ENCODE measurements around the gene MTHFR. TPM values are rescaled to one million over a fixed set of nuclear protein-coding genes. Genes with fewer than 3 reads are reported as not detected.

MTHFR gene
- total RNA-seq, 1 experiment from 2014 or later, result 27.8 TPM

- TF ChIP-seq CTCF (IDR thresholded peaks at IDR 0.05; ENCODE audit: insufficient read depth in 1 of 2, low read depth in 1 of 2, low read length in 1 of 2, severe bottlenecking in 1 of 2, unreplicated experiment in 1 of 2), result no peak
- Histone ChIP-seq H3K4me3 (ENCODE audit: low read depth, low read length) (no peak overlapping the region), H3K36me3 (ENCODE audit: control insufficient read depth, insufficient read depth, low read length) (no peaks in the 10 kb centered on the region), H3K4me1 (peaks cover 7% of the 10 kb centered on the region), H3K27me3 (replicated peaks; ENCODE audit: control insufficient read depth, insufficient read depth, low read length) (no peaks in the 10 kb centered on the region), H3K9me3 (no peaks in the 10 kb centered on the region)
- no peaks in the 10 kb centered on the region for H3K36me3 Mint-ChIP-seq (ENCODE audit: insufficient read depth, unreplicated experiment)
- intact Hi-C loops (cut with micrococcal nuclease; ENCODE audit: unreplicated experiment), result no loop called here
- no peak for DNase-seq
- H3K27me3 Mint-ChIP-seq (ENCODE audit: insufficient read depth, unreplicated experiment), result no peaks in the 10 kb centered on the region
- ChIA-PET POLR2A (no interaction called here), CTCF (no interaction called here)
- H3K27ac Mint-ChIP-seq (ENCODE audit: unreplicated experiment), result no peak overlapping the region
- no peak overlapping the region for H3K4me3 Mint-ChIP-seq (ENCODE audit: unreplicated experiment)
- no peaks in the 10 kb centered on the region for H3K4me1 Mint-ChIP-seq (ENCODE audit: low read depth, unreplicated experiment)
- no peaks in the 10 kb centered on the region for H3K9me3 Mint-ChIP-seq (ENCODE audit: unreplicated experiment)
- no TSS peak for BruUV-seq (replicated peaks)
These were observed 24.5 kb downstream of the MTHFR start for GRCh38 chr1:11781297-11781696.

GRCh38 chr1:11780380-11781147, 25.2 kb downstream of the MTHFR start:
- Mint-ChIP-seq H3K4me1 (ENCODE audit: low read depth, unreplicated experiment) (no peaks in the 10 kb centered on the region), H3K27me3 (ENCODE audit: insufficient read depth, unreplicated experiment) (no peaks in the 10 kb centered on the region), H3K4me3 (ENCODE audit: unreplicated experiment) (no peak overlapping the region), H3K27ac (ENCODE audit: unreplicated experiment) (no peak overlapping the region), H3K9me3 (ENCODE audit: unreplicated experiment) (no peaks in the 10 kb centered on the region), H3K36me3 (ENCODE audit: insufficient read depth, unreplicated experiment) (no peaks in the 10 kb centered on the region)
- POLR2A ChIA-PET, result no interaction called here
- DNase-seq, result no peak
- Histone ChIP-seq H3K27me3 (replicated peaks; ENCODE audit: control insufficient read depth, insufficient read depth, low read length) (no peaks in the 10 kb centered on the region), H3K4me3 (ENCODE audit: low read depth, low read length) (no peak overlapping the region), H3K9me3 (no peaks in the 10 kb centered on the region), H3K4me1 (peaks cover 6% of the 10 kb centered on the region), H3K36me3 (ENCODE audit: control insufficient read depth, insufficient read depth, low read length) (no peaks in the 10 kb centered on the region)
- no TSS peak for BruUV-seq (replicated peaks)
- no peak for TF ChIP-seq CTCF (IDR thresholded peaks at IDR 0.05; ENCODE audit: insufficient read depth in 1 of 2, low read depth in 1 of 2, low read length in 1 of 2, severe bottlenecking in 1 of 2, unreplicated experiment in 1 of 2)
- intact Hi-C loops (cut with micrococcal nuclease; ENCODE audit: unreplicated experiment), result no loop called here
- CTCF ChIA-PET, result no interaction called here

DNA sequence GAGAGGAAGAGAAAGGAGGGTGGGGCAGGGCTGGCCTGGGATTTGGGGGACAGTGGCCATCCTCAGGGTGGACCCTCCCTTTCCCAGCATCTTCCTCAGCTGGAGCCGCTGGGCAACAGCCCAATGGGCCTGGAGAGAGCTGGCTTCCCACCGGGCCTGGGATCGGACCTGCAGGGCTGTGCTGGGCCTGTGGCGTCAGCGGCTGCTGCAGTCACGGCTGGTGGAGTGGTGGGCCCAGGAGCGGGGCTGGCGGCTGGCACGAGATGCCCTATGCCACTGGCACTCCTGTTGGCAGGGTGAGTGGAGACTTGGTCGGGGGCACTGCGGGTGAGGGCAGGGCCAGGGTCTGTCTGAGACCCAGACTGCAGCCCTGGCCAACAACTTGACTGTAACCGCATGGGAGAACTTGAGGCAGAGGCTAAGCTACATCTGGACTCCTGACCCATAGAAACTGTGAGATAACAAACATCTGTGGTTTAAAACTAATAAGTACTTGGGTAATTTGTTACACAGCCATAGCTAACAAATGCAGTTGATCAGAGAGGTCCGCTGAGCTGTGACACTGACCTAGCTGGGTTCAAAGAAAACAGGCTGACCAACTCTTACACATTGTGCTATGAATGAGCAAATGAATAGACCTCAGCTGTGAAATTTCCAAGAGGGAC, 25.9 kb downstream of the MTHFR start:
- Mint-ChIP-seq H3K27ac (ENCODE audit: unreplicated experiment) (no peak overlapping the region), H3K27me3 (ENCODE audit: insufficient read depth, unreplicated experiment) (no peaks in the 10 kb centered on the region), H3K4me1 (ENCODE audit: low read depth, unreplicated experiment) (no peaks in the 10 kb centered on the region), H3K9me3 (ENCODE audit: unreplicated experiment) (no peaks in the 10 kb centered on the region), H3K36me3 (ENCODE audit: insufficient read depth, unreplicated experiment) (no peaks in the 10 kb centered on the region), H3K4me3 (ENCODE audit: unreplicated experiment) (no peak overlapping the region)
- CTCF ChIA-PET, result no interaction called here
- intact Hi-C loops (cut with micrococcal nuclease; ENCODE audit: unreplicated experiment), result no loop called here
- no peaks in the 10 kb centered on the region for H3K27me3 ChIP-seq (replicated peaks; ENCODE audit: control insufficient read depth, insufficient read depth, low read length)
- no peak for TF ChIP-seq CTCF (IDR thresholded peaks at IDR 0.05; ENCODE audit: insufficient read depth in 1 of 2, low read depth in 1 of 2, low read length in 1 of 2, severe bottlenecking in 1 of 2, unreplicated experiment in 1 of 2)
- no TSS peak for BruUV-seq (replicated peaks)
- no peak for DNase-seq
- no peaks in the 10 kb centered on the region; the same call in 1 of the 2 replicates for H3K4me1 ChIP-seq
- POLR2A ChIA-PET, result no interaction called here
- no peak overlapping the region for H3K4me3 ChIP-seq (ENCODE audit: low read depth, low read length)
- no peaks in the 10 kb centered on the region for H3K36me3 ChIP-seq (ENCODE audit: control insufficient read depth, insufficient read depth, low read length)
- no peaks in the 10 kb centered on the region for H3K9me3 ChIP-seq

All from Caco-2 (cell line).